Upper lobe of right lung (tissue), 1 donor: ENCODE measurements around the gene DKC1. TPM values are rescaled to one million over a fixed set of nuclear protein-coding genes. Genes with fewer than 3 reads are reported as not detected.
"Not testable (repeated sequence)": the region's sequence is repeated elsewhere in the genome, so short reads cannot be mapped to it uniquely, and the experiment has no call there.

ENCODE experiments used
- ATAC-seq: fragments of 200-7000 bp; cut with Tn5 transposase; one replicate; pipeline ENCODE4 v1.9.1; 2020; ENCODE audit warnings: mild to moderate bottlenecking, moderate library complexity
- DNase-seq: peaks from one replicate; pipeline ENCODE4 v3.0.0-alpha.2; 2020
- H3K27ac ChIP-seq: fragments of 200-600 bp; one replicate; pipeline ENCODE4 v1.8.0; 2022
- H3K27me3 ChIP-seq: fragments of 200-600 bp; one replicate; pipeline ENCODE4 v1.8.0; 2022; ENCODE audit warnings: mild to moderate bottlenecking
- H3K36me3 ChIP-seq: fragments of 200-600 bp; one replicate; pipeline ENCODE4 v1.8.0; 2022
- H3K4me1 ChIP-seq: fragments of 200-600 bp; one replicate; pipeline ENCODE4 v1.8.0; 2022
- H3K4me3 ChIP-seq: fragments of 200-600 bp; one replicate; pipeline ENCODE4 v1.8.0; 2022; ENCODE audit warnings: mild to moderate bottlenecking
- H3K9me3 ChIP-seq: fragments of 200-600 bp; one replicate; pipeline ENCODE4 v1.8.0; 2022
- CTCF ChIP-seq: fragments of 200-600 bp; IDR thresholded peaks from one replicate; pipeline ENCODE4 v1.8.0; 2022; ENCODE audit warnings: antibody characterized with exemption
- intact Hi-C: fragments of 100-400 bp; cut with DNase I; formaldehyde crosslinking; loops from one replicate; pipeline ENCODE4 v1.11.0; 2022
- total RNA-seq: library from RNA; stranded (reverse); fragmentation: NEBNext Ultra II Directional; extraction: Animal tissue kit (Norgen Biotek cat#: 25700); gene quantifications from one replicate; pipeline ENCODE4 v1.2.1, GENCODE V29; 2021
- donor health status: DM: no; HTN: yes; CAD: no; lungs with severe emphysema.

Gene DKC1
- total RNA-seq, 1 donor from 2014 or later: 28.7 TPM

GRCh38 chrX:154809939-154810665, 47.4 kb downstream of the DKC1 start:
- intact Hi-C loops: no loop called here
- no peak for TF ChIP-seq CTCF
- H3K36me3 ChIP-seq: no peaks in the 10 kb centered on the region
- DNase-seq (no peak), ATAC-seq (no peak)
- H3K9me3 ChIP-seq: no peaks in the 10 kb centered on the region
- H3K27ac ChIP-seq: no peak overlapping the region
- H3K4me3 ChIP-seq: no peak overlapping the region
- H3K4me1 ChIP-seq: no peaks in the 10 kb centered on the region
- no peaks in the 10 kb centered on the region for H3K27me3 ChIP-seq

DNA sequence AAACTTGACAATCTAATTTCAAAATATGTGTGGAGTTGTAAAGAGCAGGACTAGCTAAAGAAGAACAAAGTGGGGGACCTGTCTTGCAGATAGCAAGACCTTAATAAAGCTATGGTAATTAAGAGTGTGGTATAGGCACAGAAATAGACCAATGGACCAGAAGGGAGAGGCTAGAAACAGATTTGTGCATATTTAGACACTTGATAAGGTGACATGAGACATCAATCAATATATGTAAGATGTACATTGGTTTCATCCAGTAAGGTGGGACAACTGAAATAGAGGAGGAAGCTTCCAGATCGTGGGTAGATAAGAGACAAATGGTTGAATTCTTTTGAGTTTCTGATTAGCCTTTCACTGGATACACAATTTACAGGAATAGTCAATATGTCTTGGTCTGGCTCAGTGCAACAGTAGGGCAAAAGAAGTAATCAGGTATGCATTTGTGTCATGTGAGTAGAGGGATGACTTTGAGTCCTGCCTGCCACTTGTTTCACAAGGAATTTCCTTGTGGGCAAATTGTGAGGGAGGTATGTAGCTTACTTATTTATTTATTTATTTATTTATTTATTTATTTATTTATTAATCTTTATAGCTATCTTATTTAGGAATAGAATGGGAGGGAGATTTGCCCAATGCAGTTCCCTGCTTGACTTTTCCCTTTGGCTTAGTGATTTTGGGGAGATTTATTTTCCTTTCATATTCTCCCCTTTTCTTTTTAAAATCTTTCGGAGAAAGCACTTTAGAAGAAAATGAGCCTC, 49.9 kb downstream of the DKC1 start:
- no peak for TF ChIP-seq CTCF
- Histone ChIP-seq H3K4me1 (no peaks in the 10 kb centered on the region), H3K27ac (no peak overlapping the region), H3K27me3 (no peaks in the 10 kb centered on the region), H3K36me3 (no peaks in the 10 kb centered on the region), H3K9me3 (no peaks in the 10 kb centered on the region), H3K4me3 (no peak overlapping the region)
- DNase-seq: no peak
- no peak for ATAC-seq
- intact Hi-C loops: no loop called here

DNA sequence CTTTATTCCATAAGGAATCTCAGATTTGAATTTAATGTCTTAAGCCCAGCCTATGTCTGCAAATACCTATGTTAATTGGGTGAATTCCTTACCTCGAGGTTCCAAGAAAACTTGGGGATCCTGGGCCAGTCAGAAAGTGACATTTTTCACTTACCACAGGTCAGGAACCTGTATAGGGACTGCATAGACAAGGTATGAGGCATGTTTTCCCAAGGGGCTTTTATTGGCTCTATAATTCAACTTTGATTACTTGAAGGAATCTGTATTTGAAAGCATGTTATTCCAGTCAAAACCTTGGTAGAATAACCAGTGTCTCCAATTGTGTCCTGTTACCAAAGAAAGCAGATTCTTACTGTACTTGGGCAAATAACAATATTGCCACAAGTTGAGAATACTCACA, 51.1 kb downstream of the DKC1 start:
- no peak for TF ChIP-seq CTCF
- Histone ChIP-seq H3K9me3 (no peaks in the 10 kb centered on the region), H3K27me3 (no peaks in the 10 kb centered on the region), H3K36me3 (no peaks in the 10 kb centered on the region), H3K4me3 (no peak overlapping the region), H3K4me1 (no peaks in the 10 kb centered on the region), H3K27ac (no peak overlapping the region)
- ATAC-seq: no peak
- no peak for DNase-seq
- intact Hi-C loops: no loop called here

DNA sequence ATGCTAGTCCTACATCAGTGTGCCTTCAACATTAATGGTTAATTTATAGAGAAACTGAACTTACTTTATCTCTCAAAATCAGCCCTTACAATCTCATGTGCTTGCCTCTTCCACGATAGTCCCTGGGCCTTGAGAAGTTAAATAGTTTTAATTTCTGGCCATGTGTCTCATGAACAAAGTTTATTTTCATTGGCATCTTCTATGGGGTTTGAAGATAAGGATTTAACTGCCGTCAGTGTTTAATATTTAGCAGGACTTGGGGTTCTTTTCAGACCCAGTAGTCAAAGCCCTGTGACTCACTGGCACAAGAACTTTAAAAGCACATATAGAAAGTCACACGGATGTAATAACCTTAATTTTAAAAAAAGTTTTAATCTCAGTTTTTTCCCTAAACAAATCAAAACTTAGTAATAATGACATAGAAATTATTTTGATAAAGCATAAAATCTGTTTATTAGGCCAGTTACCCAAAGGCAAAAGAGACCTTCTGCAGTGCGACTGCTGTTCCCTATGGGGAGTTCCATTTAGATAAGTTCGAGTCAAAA, 52.7 kb downstream of the DKC1 start:
- ATAC-seq: no peak

DNA sequence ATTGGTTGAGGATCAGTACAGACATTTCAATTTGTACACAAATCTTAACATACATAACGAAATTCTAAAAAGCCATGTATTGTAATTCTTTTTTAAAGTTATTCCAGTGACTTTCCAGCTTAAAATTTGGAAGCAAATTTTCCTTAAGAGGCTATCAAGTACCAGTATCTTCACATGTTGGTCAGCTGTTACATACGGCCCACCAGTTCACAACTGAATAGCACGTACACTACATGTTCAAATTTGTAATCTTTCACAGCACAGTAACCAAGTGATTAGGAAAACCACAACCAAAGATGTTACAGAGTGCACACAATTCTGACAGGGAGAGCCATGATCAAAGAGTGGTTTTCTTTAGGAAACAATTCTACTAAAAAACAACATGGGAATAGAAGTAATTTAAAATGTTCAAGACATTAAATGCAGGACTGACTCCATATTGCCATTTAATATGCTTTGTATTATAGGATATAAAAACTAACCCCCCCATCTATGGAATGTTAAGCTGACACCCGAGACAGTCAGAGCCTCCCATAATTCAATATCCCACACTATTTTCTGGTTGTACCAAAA, 53.7 kb downstream of the DKC1 start:
- intact Hi-C loops, ATAC-seq, DNase-seq, H3K36me3 ChIP-seq, H3K27me3 ChIP-seq, H3K4me3 ChIP-seq, H3K4me1 ChIP-seq, H3K9me3 ChIP-seq, H3K27ac ChIP-seq: not testable (repeated sequence)

More for the DNA sequence above, 52.7 kb downstream of the DKC1 start:
- Histone ChIP-seq H3K4me1 (no peaks in the 10 kb centered on the region), H3K27me3 (no peaks in the 10 kb centered on the region), H3K4me3 (no peak overlapping the region), H3K27ac (no peak overlapping the region), H3K9me3 (no peaks in the 10 kb centered on the region), H3K36me3 (no peaks in the 10 kb centered on the region)
- DNase-seq: no peak
- intact Hi-C loops: no loop called here
- no peak for TF ChIP-seq CTCF

GRCh38 chrX:154817048-154817618, 54.5 kb downstream of the DKC1 start:
- DNase-seq, intact Hi-C loops, H3K4me3 ChIP-seq, H3K36me3 ChIP-seq, H3K27ac ChIP-seq, H3K4me1 ChIP-seq, H3K9me3 ChIP-seq, ATAC-seq, H3K27me3 ChIP-seq: not testable (repeated sequence)
